Mucosa of descending colon (tissue), 3 donors: Measurements from ENCODE around the gene FZR1. TPM values are rescaled to one million over a fixed set of nuclear protein-coding genes. Genes with fewer than 3 reads are reported as not detected.

Source experiments
- ATAC-seq: fragments of 200-7000 bp; cut with Tn5 transposase; one replicate; pipeline ENCODE4 v1.9.1; 2020; ENCODE audit warnings: mild to moderate bottlenecking, moderate library complexity
- DNase-seq, 3 donors: peaks; one replicate each; pipeline ENCODE4 v3.0.0-alpha.2; 2020
- H3K36me3 ChIP-seq: fragments of 200-600 bp; one replicate; pipeline ENCODE4 v1.8.0; 2021; ENCODE audit warnings: low read depth, mild to moderate bottlenecking
- H3K4me1 ChIP-seq: fragments of 200-600 bp; one replicate; pipeline ENCODE4 v1.8.0; 2021; ENCODE audit warnings: low read depth, mild to moderate bottlenecking
- H3K4me3 ChIP-seq: fragments of 200-600 bp; one replicate; pipeline ENCODE4 v1.8.0; 2021; ENCODE audit warnings: mild to moderate bottlenecking
- H3K9me3 ChIP-seq: fragments of 200-600 bp; one replicate; pipeline ENCODE4 v1.8.0; 2021; ENCODE audit warnings: mild to moderate bottlenecking
- intact Hi-C, 2 donors: fragments of 100-400 bp; cut with DNase I in 1 of 2; cut with micrococcal nuclease in 1 of 2; formaldehyde crosslinking; loops; one replicate each; pipeline versions ENCODE4 v1.11.0 to v1.11.1; 2022; cut with DNase I, micrococcal nuclease
- total RNA-seq, 3 donors: library from RNA; stranded (reverse); fragmentation: NEBNext Ultra II Directional in 2 of 3; extraction: Animal tissue kit (Norgen Biotek cat#: 25700) in 2 of 3; gene quantifications; one replicate each; pipeline versions ENCODE4 v1.2.1 to v1.2.4, GENCODE V29; 2021 to 2023
- TF ChIP-seq, protein P1 (sequence below): fragments of 200-600 bp; IDR thresholded peaks from one replicate; pipeline ENCODE4 v1.8.0; 2022; ENCODE audit warnings: antibody characterized with exemption, mild to moderate bottlenecking
- donor health status: DM: no; HTN: no; CAD: no; lungs with moderate emphysema.
- donor health status: DM: no; HTN: no; CAD: no.
- donor health status: DM: no; HTN: yes; CAD: no.

The FZR1 gene
- total RNA-seq, 3 donors from 2014 or later, result 35.9 to 59.6 (median 46.4) TPM

- Histone ChIP-seq H3K4me1 (no peaks in the 10 kb centered on the region), H3K36me3 (no peaks in the 10 kb centered on the region), H3K4me3 (no peak overlapping the region), H3K9me3 (no peaks in the 10 kb centered on the region)
- no peak for ATAC-seq
- no peak for DNase-seq
- TF ChIP-seq, protein P1, sequence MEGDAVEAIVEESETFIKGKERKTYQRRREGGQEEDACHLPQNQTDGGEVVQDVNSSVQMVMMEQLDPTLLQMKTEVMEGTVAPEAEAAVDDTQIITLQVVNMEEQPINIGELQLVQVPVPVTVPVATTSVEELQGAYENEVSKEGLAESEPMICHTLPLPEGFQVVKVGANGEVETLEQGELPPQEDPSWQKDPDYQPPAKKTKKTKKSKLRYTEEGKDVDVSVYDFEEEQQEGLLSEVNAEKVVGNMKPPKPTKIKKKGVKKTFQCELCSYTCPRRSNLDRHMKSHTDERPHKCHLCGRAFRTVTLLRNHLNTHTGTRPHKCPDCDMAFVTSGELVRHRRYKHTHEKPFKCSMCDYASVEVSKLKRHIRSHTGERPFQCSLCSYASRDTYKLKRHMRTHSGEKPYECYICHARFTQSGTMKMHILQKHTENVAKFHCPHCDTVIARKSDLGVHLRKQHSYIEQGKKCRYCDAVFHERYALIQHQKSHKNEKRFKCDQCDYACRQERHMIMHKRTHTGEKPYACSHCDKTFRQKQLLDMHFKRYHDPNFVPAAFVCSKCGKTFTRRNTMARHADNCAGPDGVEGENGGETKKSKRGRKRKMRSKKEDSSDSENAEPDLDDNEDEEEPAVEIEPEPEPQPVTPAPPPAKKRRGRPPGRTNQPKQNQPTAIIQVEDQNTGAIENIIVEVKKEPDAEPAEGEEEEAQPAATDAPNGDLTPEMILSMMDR, result no peak
- intact Hi-C loops, result no loop called here
Observed at GRCh38 chr19:3465552-3465951, 40.6 kb upstream of the FZR1 start.

- Histone ChIP-seq H3K9me3 (no peaks in the 10 kb centered on the region), H3K4me3 (no peak overlapping the region), H3K36me3 (no peaks in the 10 kb centered on the region), H3K4me1 (no peaks in the 10 kb centered on the region)
- DNase-seq, result no peak
- TF ChIP-seq, protein P1, result no peak
- ATAC-seq, result no peak
- intact Hi-C loops, result no loop called here
Observed at GRCh38 chr19:3466635-3467034, 39.5 kb upstream of the FZR1 start.

DNA sequence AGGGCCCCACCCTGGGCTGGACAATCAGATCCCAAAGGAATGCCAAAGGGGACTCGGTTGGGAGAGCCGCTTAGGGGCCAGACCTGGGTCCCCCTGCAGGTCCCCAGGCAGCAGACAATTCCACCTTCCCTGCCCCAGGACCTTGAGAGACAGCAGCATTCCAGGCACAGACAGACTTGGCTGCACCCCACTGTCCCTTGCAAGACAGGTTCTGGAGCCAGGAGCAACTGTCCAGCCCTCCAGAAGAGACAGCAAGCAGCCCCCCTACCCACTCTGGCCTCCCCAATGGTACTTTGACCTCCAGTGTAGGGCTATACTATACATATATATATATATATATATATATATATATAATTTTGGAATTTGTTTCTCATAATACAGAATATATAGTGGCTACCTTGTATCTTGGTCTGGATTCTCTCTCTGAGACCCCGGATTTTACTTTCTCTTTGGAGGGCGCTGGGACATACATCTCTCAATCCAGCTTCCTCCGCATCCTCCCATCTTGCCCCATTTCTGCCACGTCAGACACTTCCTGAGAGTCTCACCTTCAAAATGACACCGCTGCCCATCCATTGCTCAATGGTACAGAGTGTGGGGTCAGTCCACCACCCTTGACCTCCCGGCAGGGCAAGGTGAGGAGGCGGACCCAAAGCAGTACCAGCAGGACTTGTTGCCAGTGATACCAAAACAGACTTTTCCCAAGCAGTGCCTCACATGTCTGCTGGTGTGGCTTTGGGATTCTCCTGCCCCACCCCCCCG, 38.5 kb upstream of the FZR1 start:
- H3K4me3 ChIP-seq, result no peak overlapping the region
- TF ChIP-seq, protein P1, result no peak
- no peaks in the 10 kb centered on the region for H3K4me1 ChIP-seq
- intact Hi-C loops, result no loop called here
- no peaks in the 10 kb centered on the region for H3K36me3 ChIP-seq
- H3K9me3 ChIP-seq, result no peaks in the 10 kb centered on the region
- ATAC-seq (no peak), DNase-seq (no peak)

- TF ChIP-seq, protein P1, result no peak
- no peak for DNase-seq
- no peak for ATAC-seq
- Histone ChIP-seq H3K4me1 (no peaks in the 10 kb centered on the region), H3K4me3 (no peak overlapping the region), H3K36me3 (no peaks in the 10 kb centered on the region), H3K9me3 (no peaks in the 10 kb centered on the region)
- intact Hi-C loops, result no loop called here
Observed at GRCh38 chr19:3468211-3468610, 37.9 kb upstream of the FZR1 start.

DNA sequence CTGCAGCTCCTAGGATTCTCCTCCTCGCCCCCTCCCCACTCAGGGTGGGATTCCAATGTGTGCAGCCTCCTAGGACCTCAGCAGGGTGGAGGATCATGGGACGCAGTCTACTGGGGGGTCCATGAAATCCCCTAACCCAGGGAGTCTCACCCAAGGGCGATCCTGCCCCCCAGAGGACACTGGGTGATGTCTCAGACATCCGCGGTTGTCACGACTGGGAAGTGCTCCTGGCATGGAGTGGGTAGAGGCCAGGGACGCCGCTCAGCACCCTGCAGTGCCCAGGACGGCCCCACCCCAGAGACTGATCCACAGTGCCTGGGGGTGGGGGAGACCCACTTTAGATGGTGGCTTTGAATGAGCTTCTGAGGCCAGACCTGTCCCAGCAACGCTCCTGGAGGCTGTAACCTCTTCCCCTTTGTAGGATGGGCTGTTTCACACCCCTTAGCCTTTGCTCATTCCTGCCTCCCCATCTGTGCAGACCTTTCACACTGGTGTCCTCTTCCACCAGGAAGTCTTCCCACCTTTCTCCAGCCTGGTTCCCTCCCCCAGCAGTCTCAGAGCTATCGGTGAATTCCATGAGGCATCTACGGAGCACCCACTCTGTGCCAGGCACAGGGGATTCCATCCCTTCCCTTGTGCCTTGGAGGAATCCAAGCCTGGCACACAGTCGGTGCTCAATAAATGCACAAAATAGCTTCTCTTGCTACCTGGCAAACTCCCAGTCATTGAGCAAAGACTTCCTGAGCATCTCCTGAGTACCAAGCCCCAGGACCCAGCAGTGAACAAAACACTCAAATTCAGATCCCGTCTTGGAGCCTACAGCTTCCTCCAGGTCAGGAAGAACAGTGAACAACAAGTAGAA, 36.2 kb upstream of the FZR1 start:
- Histone ChIP-seq H3K9me3 (no peaks in the 10 kb centered on the region), H3K36me3 (no peaks in the 10 kb centered on the region), H3K4me1 (peaks cover 10% of the 10 kb centered on the region), H3K4me3 (no peak overlapping the region)
- ATAC-seq, result no peak
- TF ChIP-seq, protein P1, result no peak
- DNase-seq, result no peak
- intact Hi-C loops, result loop anchor here (5.0 kb wide), 2 partner anchors 143 to 163 kb away; no protein-coding TSS in a partner anchor
